GM21737 (cell line): ENCODE data around the gene OR1F1.
"Not testable (repeated sequence)": the region's sequence is repeated elsewhere in the genome, so short reads cannot be mapped to it uniquely, and the experiment has no call there.

Source experiments
- ATAC-seq: cut with Tn5 transposase; IDR thresholded peaks from one replicate; pipeline ENCODE4 v1.9.1; 2021; ENCODE audit warnings: mild to moderate bottlenecking, moderate library complexity; ENCODE audit not compliant: unreplicated experiment

The OR1F1 gene

GRCh38 chr16:3173892-3174617, 13.9 kb upstream of the OR1F1 start:
- no peak for ATAC-seq

DNA sequence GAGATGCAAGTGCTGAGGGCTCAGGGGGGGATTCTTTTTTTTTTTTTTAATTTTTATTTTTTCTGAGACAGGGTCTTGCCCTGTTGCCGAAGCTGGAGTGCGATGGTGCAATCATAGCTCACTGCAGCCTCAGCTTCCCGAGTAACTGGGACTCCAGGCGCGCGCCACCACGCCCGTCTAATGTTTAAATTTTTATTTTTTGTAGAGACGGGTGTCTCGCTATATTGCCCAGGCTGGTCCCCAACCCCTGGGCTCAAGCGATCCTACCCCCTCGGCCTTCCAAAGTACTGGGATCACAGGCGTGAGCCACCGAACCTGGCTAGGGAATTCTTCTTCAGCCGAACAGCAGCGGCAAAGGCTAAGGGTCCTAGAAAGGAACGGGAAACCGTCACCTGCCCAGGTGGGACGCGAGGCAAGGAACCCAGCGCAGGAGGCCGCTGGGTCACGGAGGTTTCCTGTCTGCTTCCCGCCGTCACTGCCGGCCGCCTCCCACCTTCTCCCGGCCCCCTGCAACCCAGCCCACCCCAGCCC, 13.3 kb upstream of the OR1F1 start:
- no peak for ATAC-seq

DNA sequence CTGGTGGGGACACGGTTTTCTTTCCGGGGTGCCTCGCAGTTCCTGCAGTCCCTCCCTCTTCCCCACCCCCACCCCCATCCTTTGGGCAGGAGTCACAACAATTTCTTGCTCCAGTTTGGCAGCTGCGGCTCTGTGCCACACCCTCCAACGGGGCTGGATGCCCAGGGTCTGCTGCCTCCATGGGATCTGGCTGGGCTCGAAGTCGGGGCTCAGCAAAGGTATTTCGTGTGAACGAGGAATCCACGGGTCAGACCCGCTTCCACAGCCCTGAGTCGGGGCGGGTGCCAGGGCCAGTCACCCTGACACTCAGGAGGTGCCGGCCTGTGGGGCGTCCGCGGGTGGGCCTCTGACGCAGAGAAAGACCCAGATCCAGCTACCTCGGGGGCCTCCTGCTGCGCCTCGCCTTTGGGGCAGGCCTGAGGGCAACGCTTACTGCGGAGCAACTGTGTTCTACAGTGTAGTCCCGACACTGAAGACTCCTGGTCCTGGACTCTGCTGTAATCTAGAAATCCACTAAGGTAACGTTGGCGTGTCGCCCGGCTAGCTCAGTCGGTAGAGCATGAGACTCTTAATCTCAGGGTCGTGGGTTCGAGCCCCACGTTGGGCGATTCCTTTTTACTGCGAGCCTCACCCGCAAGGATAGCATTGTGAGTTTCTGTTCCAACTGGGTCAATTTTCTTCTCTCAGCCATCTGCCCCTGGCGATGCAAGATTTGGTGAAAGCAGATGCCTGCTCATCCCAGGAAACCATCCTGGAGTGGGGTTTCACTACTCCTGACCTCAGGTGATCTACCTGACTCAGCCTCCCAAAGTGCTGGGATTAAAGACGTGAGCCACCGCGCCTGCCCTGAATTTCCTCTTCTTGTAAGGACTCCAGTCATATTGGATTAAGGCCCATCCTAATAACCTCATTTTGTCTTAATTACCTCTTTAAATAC, 12.6 kb upstream of the OR1F1 start:
- ATAC-seq, result no peak

GRCh38 chr16:3179651-3180050, 8.4 kb upstream of the OR1F1 start:
- no peak for ATAC-seq

DNA sequence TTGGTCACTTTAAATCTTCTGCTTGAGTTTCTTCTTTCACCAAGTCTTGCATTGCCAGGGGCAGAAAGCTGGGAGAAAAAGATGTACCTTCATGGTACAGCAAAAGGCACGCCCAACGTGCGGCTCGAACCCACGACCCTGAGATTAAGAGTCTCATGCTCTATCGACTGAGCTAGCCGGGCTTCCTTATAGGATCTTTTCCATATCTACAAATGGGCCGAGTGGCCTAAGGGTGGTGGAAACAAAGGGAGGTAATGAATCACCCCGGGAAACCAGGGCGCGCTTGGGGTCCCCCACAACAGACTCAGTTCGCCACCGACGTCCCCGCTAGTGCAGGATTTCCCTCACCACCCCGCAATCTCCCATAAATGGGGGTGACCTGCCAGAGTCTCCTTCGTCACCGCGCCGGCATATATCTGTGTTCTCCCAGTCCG, 7.5 kb upstream of the OR1F1 start:
- ATAC-seq, result no peak

GRCh38 chr16:3182293-3182607, 5.8 kb upstream of the OR1F1 start:
- not testable (repeated sequence) for ATAC-seq

DNA sequence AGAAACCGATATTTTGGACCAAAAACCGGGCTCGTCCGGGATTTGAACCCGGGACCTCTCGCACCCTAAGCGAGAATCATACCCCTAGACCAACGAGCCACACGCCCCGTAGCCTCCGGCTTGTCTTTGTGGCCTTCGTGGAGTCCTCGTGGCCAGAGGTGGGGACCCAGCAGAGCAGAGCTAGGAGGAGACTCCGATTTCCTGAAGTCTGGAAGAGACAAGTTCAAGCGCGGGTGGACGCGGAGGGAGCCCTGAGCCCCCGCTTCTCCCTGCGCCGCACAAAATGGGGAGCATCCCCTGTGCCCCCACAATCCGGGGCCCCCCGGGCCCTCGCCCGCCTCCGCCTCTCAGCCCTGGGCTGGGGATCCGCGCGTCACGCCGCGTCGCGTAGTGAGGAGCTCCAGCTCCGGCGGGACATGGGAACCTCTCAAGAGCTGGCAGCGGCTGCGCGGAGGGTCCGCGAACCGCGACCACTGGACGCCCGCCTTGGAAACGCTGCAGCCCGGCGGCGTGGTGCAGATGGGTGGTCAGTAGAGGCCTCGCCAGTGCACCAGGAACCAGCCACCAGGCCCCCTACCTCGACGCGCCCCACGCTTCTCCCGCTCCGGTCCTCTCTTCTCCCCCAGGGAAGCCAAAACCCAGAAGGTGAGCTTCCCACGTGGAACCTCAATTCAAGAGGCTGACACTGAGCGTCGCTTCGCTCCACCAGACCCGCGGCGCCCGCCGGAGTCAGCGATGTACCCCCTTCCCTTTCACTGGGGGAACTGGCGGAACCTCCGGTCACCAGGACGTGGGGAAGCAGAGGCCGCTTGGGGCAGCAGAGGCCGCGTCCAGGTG, 5.2 kb upstream of the OR1F1 start:
- ATAC-seq, result no peak

DNA sequence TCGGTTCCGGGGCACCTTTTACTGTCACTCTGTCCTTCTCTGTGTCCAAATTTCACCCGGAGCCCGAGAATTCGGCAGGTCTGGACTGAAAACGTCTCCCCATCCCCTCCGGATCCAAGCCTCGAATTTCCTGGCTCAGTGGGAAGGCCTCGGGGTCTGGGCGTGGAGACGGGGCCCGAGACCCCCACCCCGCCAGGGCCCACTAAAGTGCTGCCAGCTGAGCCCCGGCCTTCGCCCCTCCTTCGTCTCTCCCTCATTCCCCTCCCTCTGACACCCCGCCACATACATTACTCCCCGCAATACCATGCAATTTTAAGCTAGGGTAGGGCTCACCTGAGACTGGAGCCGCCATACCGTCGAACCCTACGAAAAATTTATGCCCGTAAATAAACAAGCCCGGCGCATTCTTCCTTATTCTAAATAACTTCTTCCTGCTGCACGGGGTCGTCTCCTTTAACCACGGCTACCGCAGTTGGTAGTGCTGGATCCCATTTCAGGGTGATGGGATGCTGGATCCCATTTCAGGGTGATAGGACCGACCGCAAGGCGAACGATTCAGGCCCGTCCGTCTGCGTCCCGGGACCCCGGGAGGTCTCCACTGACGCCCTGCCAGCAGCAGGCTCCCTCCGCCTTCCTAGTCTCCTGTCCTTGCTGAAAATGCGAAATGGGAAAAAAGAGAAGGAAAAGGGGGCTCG, 4.4 kb upstream of the OR1F1 start:
- no peak for ATAC-seq

DNA sequence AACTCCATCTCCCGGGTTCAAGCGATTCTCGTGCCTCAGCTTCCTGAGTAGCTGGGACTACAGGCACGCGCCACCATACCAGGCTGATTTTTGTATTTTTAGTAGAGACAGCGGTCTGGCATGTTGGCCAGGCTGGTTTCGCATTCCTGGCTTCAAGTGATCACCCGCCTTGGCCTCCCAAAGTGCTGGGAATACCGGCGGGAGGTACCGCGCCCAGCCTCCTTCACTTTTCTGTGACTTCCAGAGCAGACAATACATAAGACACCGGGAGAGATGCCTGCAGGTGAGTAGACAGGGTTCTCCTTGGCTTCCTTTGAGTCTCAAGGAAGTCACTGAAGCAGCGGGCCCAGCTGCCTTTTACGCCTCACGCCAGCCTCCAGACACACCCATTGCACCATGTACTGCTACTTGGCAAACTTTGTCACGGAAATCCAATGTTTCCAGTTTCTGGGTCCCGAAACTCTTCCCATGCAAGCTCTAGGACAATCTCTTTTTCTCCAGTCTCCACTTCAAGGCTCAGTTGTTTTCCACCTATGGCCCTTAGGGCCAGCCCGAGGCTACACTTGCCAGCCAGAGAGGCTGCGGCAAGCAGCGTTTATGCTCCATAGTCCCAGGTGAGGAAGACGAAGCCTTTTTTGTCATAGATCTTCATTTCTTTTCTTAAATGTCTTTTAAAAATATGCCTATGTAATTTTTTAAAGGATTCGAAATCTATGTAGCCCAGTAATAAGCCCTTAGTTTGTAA, 886 bp upstream of the OR1F1 start:
- no peak for ATAC-seq

DNA sequence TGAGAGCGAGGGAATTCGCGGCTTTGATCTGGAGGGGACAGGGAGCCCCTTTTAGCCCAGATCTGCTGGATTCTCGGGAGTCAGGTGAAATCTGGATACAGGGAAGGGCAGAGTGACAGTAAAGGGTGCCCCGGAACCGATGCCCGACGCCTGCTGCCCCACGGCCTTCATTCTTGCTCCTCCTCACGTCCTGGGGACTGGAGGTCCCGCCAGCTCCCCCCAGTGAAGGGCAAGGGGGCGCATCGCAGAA, 596 bp downstream of the OR1F1 start:
- no peak for ATAC-seq

DNA sequence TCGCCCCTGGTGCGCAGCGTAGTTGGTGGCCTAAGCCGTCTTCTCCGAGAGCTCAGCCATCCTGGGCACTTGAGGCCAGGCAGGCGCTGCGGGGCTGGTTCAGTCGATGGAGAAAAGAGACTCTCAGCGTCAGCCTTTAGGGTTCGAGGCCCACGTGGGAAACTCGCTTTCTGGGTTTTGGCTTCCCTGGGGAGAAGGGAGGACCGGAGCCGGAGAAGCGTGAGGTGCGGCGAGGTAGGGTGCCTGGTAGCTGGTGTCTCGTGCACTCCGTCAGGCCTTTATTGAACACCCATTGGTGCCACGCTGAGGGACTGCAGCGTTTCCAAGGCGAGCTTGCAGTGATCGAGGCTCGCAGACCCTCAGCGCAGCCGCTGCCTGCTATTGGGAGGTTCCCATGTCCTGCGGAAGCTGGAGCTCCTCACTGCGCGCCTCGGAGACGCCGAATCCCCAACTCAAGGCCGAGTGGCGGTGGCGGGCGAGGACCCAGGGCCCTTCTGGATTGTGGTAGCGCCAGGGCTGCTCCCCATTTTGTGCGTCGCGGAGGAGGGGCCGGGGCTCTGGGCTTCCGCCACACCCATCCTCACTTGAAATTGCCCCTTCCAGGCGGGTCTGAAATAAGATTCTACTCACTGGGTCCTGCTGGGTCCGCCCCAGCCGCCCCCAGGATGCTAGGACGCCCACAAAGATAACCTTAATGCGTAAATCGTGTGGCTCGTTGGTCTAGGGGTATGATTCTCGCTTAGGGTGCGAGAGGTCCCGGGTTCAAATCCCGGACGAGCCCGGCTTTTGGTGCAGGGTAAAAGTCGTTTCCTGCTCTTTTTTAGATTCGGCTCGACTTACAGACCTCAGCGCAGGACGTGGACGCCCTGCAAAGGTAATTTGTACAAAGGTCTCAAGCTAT, 1.2 kb downstream of the OR1F1 start:
- no peak for ATAC-seq

DNA sequence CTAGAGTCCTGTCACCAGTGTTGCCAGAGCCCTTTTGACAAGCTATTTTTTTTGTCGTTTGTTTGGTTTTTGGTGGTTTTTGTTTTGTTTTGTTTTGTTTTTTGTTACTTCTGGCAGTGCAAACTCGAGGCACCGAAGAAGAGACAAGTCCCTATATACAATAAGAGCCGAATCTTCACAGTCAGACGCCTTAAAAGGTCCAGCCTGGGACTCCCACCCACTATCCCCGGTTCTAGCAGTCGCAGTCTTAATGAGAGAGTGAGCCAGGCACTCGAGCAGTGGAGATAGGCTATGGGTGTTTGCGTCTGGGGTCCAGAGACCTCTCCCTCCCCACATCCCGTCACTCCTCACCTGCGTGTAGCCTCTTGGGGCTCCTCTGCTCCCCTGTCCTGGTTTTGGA, 1.9 kb downstream of the OR1F1 start:
- ATAC-seq, result no peak

GRCh38 chr16:3190949-3191353, 2.9 kb downstream of the OR1F1 start:
- ATAC-seq, result no peak

- ATAC-seq, result no peak
Measured at GRCh38 chr16:3192476-3193019, 4.5 kb downstream of the OR1F1 start.

DNA sequence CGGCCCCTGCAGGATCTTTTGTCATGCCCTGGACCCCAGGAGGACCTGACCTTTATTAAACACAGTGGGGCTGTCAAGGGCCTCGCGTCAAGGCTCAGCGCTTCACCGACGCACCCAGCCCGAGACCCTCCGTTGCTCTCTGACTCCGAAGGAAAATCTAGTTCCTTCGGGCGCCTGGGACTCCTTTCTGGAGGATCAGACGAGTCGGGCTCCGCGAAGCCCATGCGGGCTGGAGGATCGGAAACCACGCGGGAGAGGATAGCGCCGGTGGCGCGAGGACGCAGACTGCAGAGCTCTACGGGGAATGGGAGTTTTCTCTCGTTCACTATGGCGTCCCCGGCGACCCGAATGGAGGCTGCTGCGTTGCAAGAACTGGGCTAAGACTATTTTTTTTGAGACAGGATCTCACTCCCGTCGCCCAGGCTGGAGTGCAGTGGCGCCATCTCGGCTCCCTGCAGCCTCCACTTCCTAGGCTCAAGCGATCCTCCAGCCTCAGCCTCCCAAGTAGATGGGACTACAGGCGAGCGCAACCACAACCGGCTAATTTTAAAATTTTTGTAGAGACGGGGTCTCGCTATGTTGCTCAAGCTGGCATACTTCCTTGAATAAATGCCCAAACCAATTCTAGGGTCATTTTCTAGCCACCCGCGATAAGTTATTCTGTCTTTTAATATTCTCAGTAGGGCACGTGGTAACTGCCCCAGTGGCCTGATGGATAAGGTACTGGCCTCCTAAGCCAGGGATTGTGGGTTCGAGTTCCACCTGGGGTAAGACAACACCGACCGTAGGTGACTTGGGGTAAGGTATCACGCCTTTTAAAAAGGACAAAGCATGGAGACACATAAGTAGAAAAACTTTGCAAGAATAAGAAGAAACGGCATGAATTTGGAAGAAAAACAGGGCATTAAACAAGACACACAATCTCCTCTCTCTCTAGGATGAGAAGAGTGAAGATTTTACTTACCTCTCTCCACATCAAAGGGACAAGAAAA, 5.5 kb downstream of the OR1F1 start:
- ATAC-seq, result no peak

DNA sequence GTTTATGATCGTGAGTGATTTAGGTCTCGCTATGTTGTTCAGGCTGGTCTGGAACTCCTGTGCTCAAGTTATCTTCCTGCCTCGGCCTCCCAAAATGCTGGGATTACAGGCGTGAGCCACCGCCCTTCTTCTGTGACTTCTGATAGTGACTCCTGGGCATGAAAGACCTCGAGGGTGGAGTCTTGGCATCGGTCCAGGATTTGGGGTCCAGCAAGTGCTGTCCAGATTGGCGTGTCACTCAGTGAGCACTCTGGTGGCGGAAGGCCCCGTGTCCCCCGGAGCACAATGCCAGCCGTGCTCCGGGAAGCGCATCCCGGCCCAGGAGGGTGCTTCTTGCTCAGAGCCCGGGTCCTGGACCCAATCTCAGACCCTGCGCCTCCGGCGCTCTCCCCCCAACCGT, 6.8 kb downstream of the OR1F1 start:
- ATAC-seq, result no peak

DNA sequence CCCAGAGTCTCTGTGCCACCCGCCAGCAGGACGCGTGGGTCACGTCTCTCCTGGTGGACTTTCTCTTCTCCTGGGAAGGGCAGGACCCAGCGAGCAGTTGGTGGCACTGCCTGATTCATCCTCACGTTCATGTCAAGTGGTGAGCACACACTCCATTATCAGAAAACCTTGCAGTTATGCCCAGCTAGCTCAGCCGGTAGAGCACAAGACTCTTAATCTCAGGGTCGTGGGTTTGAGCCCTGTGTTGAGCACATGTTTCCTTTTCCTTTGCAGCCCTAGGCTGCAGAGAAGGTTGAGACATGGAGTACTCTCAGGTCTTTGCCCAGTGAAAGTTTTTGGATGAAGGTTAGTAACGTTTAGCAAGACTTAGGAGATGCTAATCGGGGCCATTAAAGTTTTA, 8.0 kb downstream of the OR1F1 start:
- ATAC-seq, result no peak
